OCI-LY1 (cell line): ENCODE results near the gene TAC1.

ENCODE experiments used
- EZH2 ChIP-seq: fragments of 200-600 bp; sonication (generic), shearing (Covaris generic); IDR thresholded peaks from 2 replicates; pipeline ENCODE4 v1.8.0; 2017; ENCODE audit warnings: borderline replicate concordance, mixed run types, mild to moderate bottlenecking, antibody characterized with exemption, low read length, moderate library complexity, mixed read lengths
- TF ChIP-seq, protein P1 (sequence below): fragments of 200-600 bp; sonication (generic), shearing (Covaris generic); IDR thresholded peaks from 2 replicates; pipeline ENCODE4 v1.5.1; 2017; ENCODE audit warnings: mild to moderate bottlenecking, antibody characterized with exemption, low read length, moderate library complexity, mixed read lengths

DNA sequence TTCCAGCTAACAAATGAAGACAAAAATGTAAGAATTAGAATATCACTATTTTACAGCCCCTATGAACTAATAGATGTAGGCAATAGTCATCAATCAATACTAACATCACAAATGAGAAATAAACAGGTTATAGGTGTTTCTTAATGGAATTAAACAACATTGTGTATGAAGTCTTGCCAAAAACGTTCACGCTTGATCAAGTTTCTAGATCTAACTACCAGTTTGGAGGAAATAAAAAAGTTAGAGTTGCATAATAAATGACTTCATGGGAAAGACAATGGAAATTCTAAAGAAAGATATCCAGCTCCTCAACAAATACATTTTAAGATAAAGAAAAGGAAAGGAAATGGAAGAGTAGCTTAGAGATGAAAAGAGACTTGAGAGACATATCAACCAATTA is 19.7 kb downstream of the TAC1 start:
- TF ChIP-seq, protein P1, sequence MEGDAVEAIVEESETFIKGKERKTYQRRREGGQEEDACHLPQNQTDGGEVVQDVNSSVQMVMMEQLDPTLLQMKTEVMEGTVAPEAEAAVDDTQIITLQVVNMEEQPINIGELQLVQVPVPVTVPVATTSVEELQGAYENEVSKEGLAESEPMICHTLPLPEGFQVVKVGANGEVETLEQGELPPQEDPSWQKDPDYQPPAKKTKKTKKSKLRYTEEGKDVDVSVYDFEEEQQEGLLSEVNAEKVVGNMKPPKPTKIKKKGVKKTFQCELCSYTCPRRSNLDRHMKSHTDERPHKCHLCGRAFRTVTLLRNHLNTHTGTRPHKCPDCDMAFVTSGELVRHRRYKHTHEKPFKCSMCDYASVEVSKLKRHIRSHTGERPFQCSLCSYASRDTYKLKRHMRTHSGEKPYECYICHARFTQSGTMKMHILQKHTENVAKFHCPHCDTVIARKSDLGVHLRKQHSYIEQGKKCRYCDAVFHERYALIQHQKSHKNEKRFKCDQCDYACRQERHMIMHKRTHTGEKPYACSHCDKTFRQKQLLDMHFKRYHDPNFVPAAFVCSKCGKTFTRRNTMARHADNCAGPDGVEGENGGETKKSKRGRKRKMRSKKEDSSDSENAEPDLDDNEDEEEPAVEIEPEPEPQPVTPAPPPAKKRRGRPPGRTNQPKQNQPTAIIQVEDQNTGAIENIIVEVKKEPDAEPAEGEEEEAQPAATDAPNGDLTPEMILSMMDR: no peak
- no peak for TF ChIP-seq EZH2
